Measurements from ENCODE around the gene CAPN10. TPM values are rescaled to one million over a fixed set of nuclear protein-coding genes. Genes with fewer than 3 reads are reported as not detected.

The CAPN10 gene
- total and polyA plus RNA-seq, 12 donors = 4.7 to 158 (median 25.1) TPM

- intact Hi-C loops (cut with DNase I) = no loop called here
- 20 to 95% (median 79%) methylated on average over 1 to 9 of the region's 9 CpGs for WGBS, 4 donors
- no peaks in the 10 kb centered on the region for H3K9me3 ChIP-seq (replicated peaks in 1 of 3)
- no peaks in the 10 kb centered on the region for H3K27me3 ChIP-seq
- peak in 1 of 7 donors; percentile 9 for DNase-seq
- H3K4me1 ChIP-seq (replicated peaks in 1 of 2) = peaks cover 33 to 48% of the 10 kb centered on the region in 2 donors
- peaks cover 0 to 4% of the 10 kb centered on the region in 2 donors for H3K36me3 ChIP-seq (replicated peaks in 1 of 2)
- H3K4me3 ChIP-seq = peak overlapping the region in 2 of 4 donors; percentile 63 to 80
- TF ChIP-seq CTCF (IDR thresholded peaks at IDR 0.05) (no peak), POLR2A (IDR thresholded peaks at IDR 0.05) (no peak)
- H3K27ac ChIP-seq = peak overlapping the region in 2 of 5 donors; percentile 74 to 97
Observed at GRCh38 chr2:240569523-240569997, 17.0 kb upstream of the CAPN10 start.

GRCh38 chr2:240569998-240570530 is 16.5 kb upstream of the CAPN10 start:
- TF ChIP-seq POLR2A (IDR thresholded peaks at IDR 0.05) (no peak), CTCF (IDR thresholded peaks at IDR 0.05) (no peak)
- peaks cover 32 to 44% of the 10 kb centered on the region in 2 donors for H3K4me1 ChIP-seq (replicated peaks in 1 of 2)
- H3K27ac ChIP-seq = no peak overlapping the region
- no peaks in the 10 kb centered on the region for H3K27me3 ChIP-seq
- H3K4me3 ChIP-seq = no peak overlapping the region
- intact Hi-C loops (cut with DNase I) = no loop called here
- peak in 6 of 7 donors; percentile 0 to 52 (median 20) for DNase-seq
- no peaks in the 10 kb centered on the region for H3K9me3 ChIP-seq (replicated peaks in 1 of 3)
- WGBS, 4 donors = 87 to 93% (median 91%) methylated on average over 9 to 15 of the region's 15 CpGs
- peaks cover 0 to 9% of the 10 kb centered on the region in 2 donors for H3K36me3 ChIP-seq (replicated peaks in 1 of 2)

GRCh38 chr2:240570531-240571313 is 15.8 kb upstream of the CAPN10 start:
- Histone ChIP-seq H3K9me3 (replicated peaks in 1 of 3) (no peaks in the 10 kb centered on the region), H3K4me3 (no peak overlapping the region), H3K36me3 (replicated peaks in 1 of 2) (peaks cover 0 to 15% of the 10 kb centered on the region in 2 donors), H3K27ac (no peak overlapping the region), H3K4me1 (replicated peaks in 1 of 2) (peaks cover 25 to 37% of the 10 kb centered on the region in 2 donors), H3K27me3 (no peaks in the 10 kb centered on the region)
- peak in 5 of 7 donors; percentile 6 to 48 (median 16) for DNase-seq
- TF ChIP-seq CTCF (IDR thresholded peaks at IDR 0.05) (no peak), POLR2A (IDR thresholded peaks at IDR 0.05) (no peak)
- intact Hi-C loops (cut with DNase I) = no loop called here
- WGBS, 4 donors = 88 to 91% (median 90%) methylated on average over 5 to 11 of the region's 11 CpGs

- DNase-seq = peak in 2 of 7 donors; percentile 13 to 17
- TF ChIP-seq POLR2A (IDR thresholded peaks at IDR 0.05) (no peak), CTCF (IDR thresholded peaks at IDR 0.05) (no peak)
- H3K4me3 ChIP-seq = no peak overlapping the region
- 91 to 95% (median 92%) methylated on average over 13 to 18 of the region's 18 CpGs for WGBS, 4 donors
- H3K27me3 ChIP-seq = no peaks in the 10 kb centered on the region
- no peaks in the 10 kb centered on the region for H3K9me3 ChIP-seq (replicated peaks in 1 of 3)
- peaks cover 20 to 32% of the 10 kb centered on the region in 2 donors for H3K4me1 ChIP-seq (replicated peaks in 1 of 2)
- H3K27ac ChIP-seq = no peak overlapping the region
- intact Hi-C loops (cut with DNase I) = no loop called here
- peaks cover 0 to 19% of the 10 kb centered on the region in 2 donors for H3K36me3 ChIP-seq (replicated peaks in 1 of 2)
Observed at GRCh38 chr2:240571314-240571973, 15.1 kb upstream of the CAPN10 start.
